LNCaP clone FGC (cell line): ENCODE results near the gene PNLIPRP1.

ENCODE experiments used
- DNase-seq: peaks from one replicate; pipeline ENCODE4 v3.0.0-alpha.2; 2011; ENCODE audit warnings: low read depth
- H3K4me3 ChIP-seq: 2 replicates; pipeline ENCODE4 v1.5.1; 2011; ENCODE audit warnings: mild to moderate bottlenecking, low read depth, low read length, control low read depth
- CTCF ChIP-seq: IDR thresholded peaks from 2 replicates; pipeline ENCODE4 v1.5.1; 2012; ENCODE audit warnings: mild to moderate bottlenecking; ENCODE audit not compliant: control insufficient read depth, insufficient read depth; ENCODE audit errors: extremely low read depth

The PNLIPRP1 gene

GRCh38 chr10:116636385-116636784 lies 45.6 kb downstream of the PNLIPRP1 start:
- H3K4me3 ChIP-seq, result no peak overlapping the region
- no peak for DNase-seq
- no peak for TF ChIP-seq CTCF

- H3K4me3 ChIP-seq, result no peak overlapping the region
- no peak for DNase-seq
- TF ChIP-seq CTCF, result no peak
Observed at GRCh38 chr10:116636976-116637375, 46.2 kb downstream of the PNLIPRP1 start.

GRCh38 chr10:116637830-116638229 lies 47.1 kb downstream of the PNLIPRP1 start:
- no peak overlapping the region for H3K4me3 ChIP-seq
- no peak for DNase-seq
- no peak for TF ChIP-seq CTCF

- H3K4me3 ChIP-seq, result no peak overlapping the region
- TF ChIP-seq CTCF, result no peak
- no peak for DNase-seq
Observed at GRCh38 chr10:116646502-116646901, 55.7 kb downstream of the PNLIPRP1 start.

GRCh38 chr10:116648903-116649302 lies 58.1 kb downstream of the PNLIPRP1 start:
- TF ChIP-seq CTCF, result no peak
- no peak for DNase-seq
- H3K4me3 ChIP-seq, result no peak overlapping the region

GRCh38 chr10:116653885-116654284 lies 63.1 kb downstream of the PNLIPRP1 start:
- H3K4me3 ChIP-seq, result no peak overlapping the region

More at GRCh38 chr10:116653885-116654284, 63.1 kb downstream of the PNLIPRP1 start:
- no peak for TF ChIP-seq CTCF
- DNase-seq, result no peak
